Eye (tissue), 1 donor: ENCODE data around the gene LINGO3.

ENCODE experiments used
- DNase-seq: peaks from one replicate; pipeline ENCODE4 v3.0.0-alpha.2; 2015

The LINGO3 gene

GRCh38 chr19:2325281-2326046 lies 17.5 kb upstream of the LINGO3 start:
- DNase-seq = no peak

- DNase-seq = peak; percentile 59
These were observed 16.4 kb upstream of the LINGO3 start for GRCh38 chr19:2324220-2324948.

DNA sequence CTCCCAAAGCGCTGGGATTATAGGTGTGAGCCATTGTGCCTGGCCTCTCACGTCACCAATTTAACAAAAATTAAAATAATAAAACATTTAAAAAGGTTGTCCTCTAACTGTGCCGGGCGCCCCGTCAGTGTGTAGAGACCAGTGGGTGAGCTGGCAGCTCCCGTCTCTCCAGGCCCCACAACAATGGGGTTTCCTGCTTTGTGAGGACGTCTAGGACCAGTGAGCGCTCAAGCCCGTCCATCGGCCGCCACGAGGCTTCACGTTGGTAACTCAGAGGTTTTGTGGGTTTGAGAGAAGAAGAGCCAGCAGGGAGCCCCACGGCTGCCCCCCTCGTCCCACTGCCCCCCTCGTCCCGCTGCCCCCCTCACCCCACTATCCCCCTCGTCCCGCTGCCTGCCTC lies 15.8 kb upstream of the LINGO3 start:
- DNase-seq = no peak

GRCh38 chr19:2321565-2322283 lies 13.8 kb upstream of the LINGO3 start:
- no peak for DNase-seq

DNA sequence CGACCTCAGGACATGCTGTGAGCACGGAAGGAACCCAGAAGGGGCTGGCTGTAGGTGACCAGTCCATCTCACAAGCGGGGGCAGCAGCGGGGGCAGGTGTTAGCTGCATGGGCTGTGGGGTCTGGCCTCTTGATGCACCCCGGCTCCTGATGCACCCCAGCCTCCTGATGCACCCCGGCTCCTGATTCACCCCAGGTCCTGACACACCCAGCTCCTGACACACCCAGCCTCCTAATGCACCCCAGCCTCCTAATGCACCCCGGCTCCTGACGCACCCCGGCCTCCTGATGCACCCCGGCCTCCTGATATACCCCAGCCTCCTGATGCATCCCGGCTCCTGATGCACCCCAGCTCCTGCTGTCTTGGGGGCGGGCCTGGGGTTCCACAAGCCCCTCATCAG lies 13.0 kb upstream of the LINGO3 start:
- DNase-seq = no peak

- DNase-seq = no peak
These were observed 12.1 kb upstream of the LINGO3 start for GRCh38 chr19:2320049-2320448.

- no peak for DNase-seq
These were observed 11.6 kb upstream of the LINGO3 start for GRCh38 chr19:2319551-2319950.

DNA sequence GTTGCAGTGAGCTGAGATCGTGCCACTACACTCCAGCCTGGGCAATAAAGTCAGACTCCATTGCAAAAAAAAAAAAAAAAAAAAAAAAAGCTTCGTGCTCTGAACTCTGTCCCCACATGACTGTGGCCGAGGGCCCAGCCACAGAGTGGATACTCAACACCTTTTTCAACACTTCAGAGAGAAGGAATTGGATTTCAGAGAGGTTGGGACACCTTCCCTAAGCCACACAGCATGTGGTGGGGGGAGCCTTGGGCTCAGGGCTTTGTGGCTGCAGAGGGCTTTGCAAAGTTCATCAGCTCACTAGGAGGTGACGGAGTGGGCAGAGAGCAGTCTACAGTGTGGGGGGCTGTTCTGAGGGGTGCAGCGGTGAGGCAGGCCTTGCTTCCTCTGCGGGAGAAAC lies 11.0 kb upstream of the LINGO3 start:
- no peak for DNase-seq

- DNase-seq = no peak
These were observed 9.8 kb upstream of the LINGO3 start for GRCh38 chr19:2317756-2318155.

DNA sequence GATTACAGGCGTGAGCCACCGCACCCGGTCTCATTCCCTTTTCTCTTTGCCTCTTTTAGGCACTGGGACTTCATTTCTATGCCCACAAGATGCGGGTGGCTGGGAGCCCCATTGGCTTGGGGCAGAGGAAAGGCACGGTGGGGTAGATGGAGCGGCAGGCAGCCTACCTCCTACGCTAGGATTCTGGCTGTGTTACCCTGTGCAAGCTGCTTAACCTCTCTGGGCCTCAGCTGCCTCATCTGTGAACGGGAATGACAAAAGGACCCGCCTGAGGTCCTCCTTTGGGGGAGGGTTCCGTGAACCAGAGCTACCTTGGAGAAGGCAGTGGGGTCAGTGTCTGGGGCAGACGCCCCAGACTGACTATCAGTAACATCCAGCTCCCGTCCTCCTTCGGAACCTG lies 9.3 kb upstream of the LINGO3 start:
- DNase-seq = no peak

DNA sequence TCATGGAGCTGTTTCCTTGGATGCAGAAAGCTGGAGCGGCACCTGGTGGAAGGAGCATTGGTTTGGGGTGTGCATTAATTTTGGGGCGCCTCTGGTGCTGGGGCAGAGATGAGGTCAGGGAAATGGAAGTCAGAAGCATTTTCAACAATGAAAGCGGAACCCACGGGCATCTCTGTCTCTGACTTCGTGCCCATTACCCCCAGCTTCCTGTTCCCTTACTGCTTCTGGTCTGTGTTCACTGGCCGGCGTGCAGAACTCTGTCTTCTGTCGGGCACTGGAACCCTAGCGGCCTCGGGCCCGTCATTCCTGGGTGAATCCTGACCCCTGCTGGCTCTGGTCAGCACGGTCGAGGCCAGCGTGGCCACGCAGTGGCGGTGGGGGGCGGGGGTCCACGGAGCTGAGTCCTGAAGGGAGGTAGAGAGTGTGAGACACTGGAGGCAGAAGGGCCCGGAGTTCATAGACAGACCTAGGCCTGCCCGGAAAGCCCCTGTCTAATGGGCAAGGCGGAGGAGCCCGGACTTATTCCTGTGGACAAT lies 7.9 kb upstream of the LINGO3 start:
- peak; percentile 80 for DNase-seq

DNA sequence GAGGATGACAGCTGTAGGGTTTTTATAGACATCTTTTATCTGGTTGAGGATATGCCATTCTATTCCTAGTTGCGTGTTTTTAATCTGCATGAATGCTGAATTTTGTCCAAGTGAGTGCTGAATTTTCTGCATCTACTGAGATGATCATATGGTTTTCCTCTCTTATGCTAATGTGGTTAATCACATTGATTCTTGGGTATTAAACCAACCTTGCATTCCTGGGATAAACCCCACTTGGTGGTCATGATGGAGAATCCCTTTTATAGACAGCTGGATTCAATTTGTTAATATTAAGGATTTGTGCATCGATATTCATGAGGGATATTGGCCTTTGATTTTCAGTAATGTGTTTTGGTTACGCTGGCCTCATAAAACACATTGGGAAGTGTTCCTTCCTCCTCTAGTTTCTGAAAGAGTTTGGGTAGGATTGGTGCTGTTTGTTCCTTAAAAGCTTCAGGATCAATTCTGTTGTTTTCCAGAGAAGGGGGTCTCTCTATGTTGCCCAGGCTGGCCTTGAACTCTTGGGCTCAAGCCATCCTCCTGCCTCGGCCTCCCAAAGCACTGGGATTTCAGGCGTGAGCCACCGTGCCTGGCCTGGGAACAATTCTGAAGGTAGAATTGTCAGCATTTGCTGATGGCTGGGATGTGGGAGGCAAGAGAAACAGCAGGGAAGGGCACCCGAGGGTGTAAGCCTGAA lies 7.3 kb upstream of the LINGO3 start:
- no peak for DNase-seq

DNA sequence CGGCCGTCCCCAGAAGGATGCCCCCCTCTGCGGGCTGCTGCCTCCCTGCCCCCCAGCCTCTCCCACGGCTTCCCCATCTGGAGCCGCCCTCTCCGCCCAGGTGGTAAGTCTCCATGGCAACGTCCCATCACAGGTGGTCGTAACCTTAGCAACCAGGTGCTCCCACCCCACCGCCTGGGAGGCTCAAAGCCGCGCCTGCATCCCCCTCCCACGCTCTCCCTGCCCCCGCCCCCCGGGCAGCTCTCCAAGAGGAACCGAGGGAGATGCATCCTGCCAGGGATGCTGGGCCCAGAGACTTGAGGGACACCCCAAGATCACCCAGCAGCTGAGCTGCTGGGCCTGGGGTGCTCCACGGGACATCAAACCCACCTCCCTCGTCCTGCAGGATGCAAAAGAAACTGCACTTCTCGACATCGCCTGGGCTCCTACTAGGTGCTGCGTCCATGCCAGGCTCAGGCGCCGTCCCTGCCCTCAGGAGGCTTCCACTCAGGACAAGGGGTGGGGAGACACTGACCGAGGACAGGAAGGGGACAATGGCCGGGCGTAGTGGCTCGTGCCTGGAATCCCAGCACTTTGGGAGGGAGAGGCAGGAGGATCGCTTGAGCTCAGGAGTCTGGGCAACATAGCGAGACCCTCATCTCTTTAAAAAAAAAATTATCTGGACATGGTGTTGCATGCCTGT lies 5.0 kb upstream of the LINGO3 start:
- DNase-seq = no peak

DNA sequence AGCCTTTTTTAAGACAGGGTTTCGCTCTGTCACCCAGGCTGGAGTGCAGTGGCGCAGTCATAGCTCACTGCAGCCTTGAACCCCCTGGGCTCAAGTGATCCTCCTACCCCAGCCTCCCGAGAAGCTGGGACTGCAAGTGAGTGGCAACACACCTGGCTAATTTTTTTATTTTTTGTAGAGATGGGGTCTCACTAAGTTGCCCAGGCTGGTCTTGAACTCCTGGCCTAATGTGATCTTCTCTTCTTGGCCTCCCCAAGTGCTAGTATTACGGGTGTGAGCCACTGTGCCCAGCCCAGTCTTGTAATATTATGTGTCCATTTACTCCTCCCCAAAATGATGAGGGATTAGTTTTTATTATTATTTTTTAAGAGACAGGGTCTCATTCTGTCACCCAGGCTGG lies 3.1 kb upstream of the LINGO3 start:
- no peak for DNase-seq

DNA sequence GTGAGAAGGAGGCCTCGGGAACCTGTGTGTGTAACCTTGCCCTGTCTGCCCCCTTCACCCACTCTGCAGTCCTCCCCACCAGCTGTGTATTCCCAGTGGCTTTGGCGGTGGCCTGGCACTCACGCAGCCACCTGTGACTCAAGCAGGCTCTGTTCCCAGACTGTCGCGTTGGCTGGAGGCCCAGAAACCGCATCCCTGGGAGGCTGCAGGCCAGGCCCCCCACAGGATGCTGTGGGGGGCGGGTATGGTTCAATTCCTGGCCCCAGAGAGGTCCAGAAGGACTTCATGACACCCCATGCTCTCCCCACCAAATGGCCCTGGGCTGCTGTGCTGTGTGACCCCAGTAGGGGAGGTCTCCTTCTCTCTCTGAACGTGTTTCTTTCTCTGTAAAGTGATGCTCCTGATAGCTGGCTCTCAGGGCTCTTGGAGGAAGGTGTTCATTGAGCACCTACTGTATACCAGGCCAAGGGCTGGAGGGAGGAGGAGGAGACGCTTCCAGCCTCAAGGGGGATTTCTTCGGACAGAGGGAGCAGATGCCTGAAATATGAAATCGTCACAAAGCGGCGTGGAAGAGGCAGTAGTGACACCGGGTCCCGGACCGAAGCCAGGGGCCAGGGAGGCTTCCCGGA lies 1.9 kb upstream of the LINGO3 start:
- no peak for DNase-seq

DNA sequence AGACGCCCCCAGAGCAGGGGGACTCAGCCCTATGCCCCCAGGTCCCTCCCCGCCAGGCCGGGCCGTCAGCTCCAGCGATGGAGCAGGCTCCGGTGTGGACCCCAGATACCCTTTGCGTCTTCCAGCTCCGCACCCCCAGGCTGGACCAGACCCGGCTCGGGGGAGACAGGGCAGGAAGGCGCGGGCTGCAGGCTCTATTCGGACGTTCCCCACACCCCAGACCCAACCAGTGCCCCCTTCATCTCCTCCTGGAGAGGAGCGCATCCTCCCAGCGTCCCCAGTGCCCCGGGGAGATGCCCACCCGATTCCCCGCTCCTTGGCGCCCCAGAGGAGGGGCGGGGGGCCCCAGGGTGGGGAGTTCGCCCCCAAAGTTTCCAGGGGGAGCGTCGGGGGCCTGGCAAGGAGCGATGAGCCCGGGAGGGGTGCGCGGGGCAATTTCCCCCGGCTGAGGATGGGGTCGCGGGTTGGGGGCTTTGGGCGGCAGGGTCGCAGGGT lies 389 bp downstream of the LINGO3 start:
- no peak for DNase-seq

- DNase-seq = no peak
These were observed 983 bp downstream of the LINGO3 start for GRCh38 chr19:2306971-2307370.

DNA sequence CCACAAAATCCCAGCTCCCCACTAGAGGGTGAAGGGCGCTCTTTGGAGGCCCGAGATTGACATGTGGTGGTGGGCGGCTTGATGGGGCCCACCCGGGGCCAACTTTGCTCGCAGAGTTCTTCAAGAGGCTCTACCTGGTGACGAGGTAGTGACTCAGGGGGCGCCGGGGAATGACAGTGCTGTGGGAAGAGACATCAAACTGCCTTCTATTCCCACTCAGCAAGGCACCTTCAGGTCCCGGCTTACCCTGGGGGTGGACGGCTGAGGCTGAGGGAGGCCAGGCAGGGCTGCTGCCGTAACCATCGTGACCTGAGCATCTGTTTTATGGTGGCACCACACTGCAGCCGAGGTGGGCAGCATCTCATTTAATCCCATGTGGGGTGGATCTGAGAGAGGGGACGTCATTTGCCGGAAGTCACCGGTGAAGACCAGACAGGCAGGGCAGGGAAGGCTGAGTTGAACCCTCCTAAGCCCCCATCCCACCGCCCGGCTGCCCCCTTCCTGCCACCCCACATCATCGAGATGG lies 1.6 kb downstream of the LINGO3 start:
- no peak for DNase-seq

- DNase-seq = peak; percentile 74
These were observed 2.3 kb downstream of the LINGO3 start for GRCh38 chr19:2305452-2306280.

DNA sequence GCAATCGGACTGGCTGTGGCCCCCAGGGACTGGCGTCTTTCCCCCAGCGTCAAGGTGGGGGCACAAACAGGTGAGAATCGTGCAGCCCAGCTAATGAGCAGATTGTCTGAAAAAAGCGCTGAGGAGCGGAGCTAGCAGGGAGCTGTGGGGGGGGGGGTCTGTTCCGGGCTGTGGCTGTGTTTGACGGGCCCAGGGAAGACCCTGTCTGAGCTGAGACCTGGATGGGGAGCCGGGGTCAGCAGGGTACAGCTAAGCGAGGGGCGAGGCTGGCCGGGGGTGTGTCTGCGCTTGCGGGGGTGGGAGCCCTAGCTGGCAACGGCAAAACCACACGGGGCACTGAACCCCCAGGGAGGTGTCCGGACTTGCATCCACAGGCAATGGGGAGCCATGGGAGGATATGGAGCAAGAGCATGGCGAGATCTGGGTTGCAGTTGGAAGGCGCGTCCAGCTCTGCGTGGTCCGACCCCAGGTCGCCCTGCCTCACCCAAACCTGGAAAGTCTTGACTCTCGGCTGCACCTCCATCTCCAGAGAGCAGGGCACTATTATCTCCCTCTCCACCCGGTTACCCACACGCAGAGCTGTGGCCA lies 4.6 kb downstream of the LINGO3 start:
- DNase-seq = no peak
